Mesothelial cell of epicardium (in vitro differentiated cells): ENCODE results near the gene IL17RC. TPM values are rescaled to one million over a fixed set of nuclear protein-coding genes. Genes with fewer than 3 reads are reported as not detected.

ENCODE experiments used
- DNase-seq, 2 experiments: peaks; one replicate each; pipeline ENCODE4 v3.0.0; 2021; ENCODE audit warnings: low spot score in 2 of 2; ENCODE audit not compliant: unreplicated experiment in 2 of 2
- H3K27ac Mint-ChIP-seq: 2 replicates; pipeline ENCODE4 v1.8.0; 2021; ENCODE audit warnings: mixed read lengths
- H3K27me3 Mint-ChIP-seq: 2 replicates; pipeline ENCODE4 v1.8.0; 2021; ENCODE audit warnings: low read depth, mixed read lengths
- H3K36me3 Mint-ChIP-seq: 2 replicates; pipeline ENCODE4 v1.8.0; 2021; ENCODE audit warnings: mixed read lengths
- H3K4me1 Mint-ChIP-seq: 2 replicates; pipeline ENCODE4 v1.8.0; 2021; ENCODE audit warnings: mixed read lengths
- H3K4me3 Mint-ChIP-seq: 2 replicates; pipeline ENCODE4 v1.8.0; 2021; ENCODE audit warnings: mild to moderate bottlenecking, moderate library complexity, mixed read lengths
- H3K9me3 Mint-ChIP-seq: 2 replicates; pipeline ENCODE4 v1.8.0; 2021; ENCODE audit warnings: mixed read lengths
- CTCF ChIP-seq: fragments of 200-600 bp; sonication (generic); IDR thresholded peaks from one replicate; pipeline ENCODE4 v1.5.0; 2021; ENCODE audit warnings: antibody characterized with exemption; ENCODE audit not compliant: unreplicated experiment
- total RNA-seq: library from RNA; stranded (reverse); gene quantifications from 3 replicates; pipeline ENCODE4 v1.2.1, GENCODE V29; 2021

The IL17RC gene
- total RNA-seq, 1 donor from 2014 or later = 30.2 TPM

DNA sequence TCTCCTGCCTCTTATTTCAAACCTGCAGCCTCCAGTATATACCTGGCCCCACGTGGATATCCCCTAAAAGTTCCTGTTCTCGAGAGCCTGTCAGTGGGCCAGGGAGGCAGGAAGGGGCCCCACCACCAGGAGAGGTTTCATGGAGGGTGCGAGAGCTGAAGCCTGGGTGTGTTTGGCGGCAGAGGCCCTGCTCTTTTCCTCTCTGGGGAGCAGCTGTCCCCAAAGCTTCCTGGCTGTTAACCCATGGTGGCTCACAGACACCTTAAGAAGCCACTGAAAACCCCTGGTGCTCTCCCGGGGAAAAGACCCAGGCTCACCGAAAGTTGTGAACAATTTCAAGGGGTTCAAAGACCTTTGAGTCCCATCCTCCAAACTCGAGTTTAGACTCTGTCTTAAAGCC, 34.2 kb downstream of the IL17RC start:
- Mint-ChIP-seq H3K27ac (no peak overlapping the region), H3K27me3 (no peaks in the 10 kb centered on the region), H3K9me3 (no peaks in the 10 kb centered on the region), H3K4me3 (peak overlapping the region; percentile 75), H3K4me1 (peaks cover 16% of the 10 kb centered on the region), H3K36me3 (no peaks in the 10 kb centered on the region)
- DNase-seq = no peak
- no peak for TF ChIP-seq CTCF

DNA sequence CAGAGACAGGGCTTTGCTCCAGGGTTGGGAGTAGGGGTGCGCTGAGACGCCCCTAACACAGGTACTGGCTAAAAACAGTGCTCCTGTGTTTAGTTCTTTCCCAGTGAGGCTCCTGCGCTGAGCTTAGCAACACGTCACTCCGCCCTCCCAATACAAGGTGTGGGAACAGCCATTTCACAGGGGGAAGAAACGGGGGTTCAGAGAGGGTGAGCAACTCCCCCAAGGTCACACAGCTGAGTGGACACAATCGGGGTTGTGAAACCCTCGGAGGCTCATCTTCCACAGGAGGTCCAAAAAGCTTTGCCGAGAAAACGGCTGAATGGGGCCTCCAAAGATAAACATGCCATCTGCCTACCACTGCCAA, 34.7 kb downstream of the IL17RC start:
- Mint-ChIP-seq H3K27ac (no peak overlapping the region), H3K4me1 (peaks cover 14% of the 10 kb centered on the region), H3K27me3 (no peaks in the 10 kb centered on the region), H3K4me3 (peak overlapping the region; percentile 75), H3K9me3 (no peaks in the 10 kb centered on the region), H3K36me3 (no peaks in the 10 kb centered on the region)
- no peak for TF ChIP-seq CTCF
- DNase-seq = no peak

GRCh38 chr3:9951962-9952805, 35.3 kb downstream of the IL17RC start, which contains the start of gene PRRT3:
Gene PRRT3, minus strand, starts transcription at chr3:9952408. Its CDS starts 2,293 bp downstream, at chr3:9950115.
- Mint-ChIP-seq H3K4me1 (peaks cover 15% of the 10 kb centered on the region), H3K27me3 (no peaks in the 10 kb centered on the region), H3K27ac (no peak within 1 kb of the TSS), H3K4me3 (peak within 1 kb of the TSS; percentile 75), H3K36me3 (no peaks in the 10 kb centered on the region), H3K9me3 (no peaks in the 10 kb centered on the region)
- DNase-seq = peak in 1 of 2 experiments; percentile 55
- no peak for TF ChIP-seq CTCF

- Mint-ChIP-seq H3K27ac (no peak overlapping the region), H3K4me3 (no peak overlapping the region), H3K36me3 (no peaks in the 10 kb centered on the region), H3K9me3 (no peaks in the 10 kb centered on the region), H3K27me3 (no peaks in the 10 kb centered on the region), H3K4me1 (peaks cover 15% of the 10 kb centered on the region)
- TF ChIP-seq CTCF = no peak
- DNase-seq = no peak
Measured at GRCh38 chr3:9955067-9955502, 38.2 kb downstream of the IL17RC start.

DNA sequence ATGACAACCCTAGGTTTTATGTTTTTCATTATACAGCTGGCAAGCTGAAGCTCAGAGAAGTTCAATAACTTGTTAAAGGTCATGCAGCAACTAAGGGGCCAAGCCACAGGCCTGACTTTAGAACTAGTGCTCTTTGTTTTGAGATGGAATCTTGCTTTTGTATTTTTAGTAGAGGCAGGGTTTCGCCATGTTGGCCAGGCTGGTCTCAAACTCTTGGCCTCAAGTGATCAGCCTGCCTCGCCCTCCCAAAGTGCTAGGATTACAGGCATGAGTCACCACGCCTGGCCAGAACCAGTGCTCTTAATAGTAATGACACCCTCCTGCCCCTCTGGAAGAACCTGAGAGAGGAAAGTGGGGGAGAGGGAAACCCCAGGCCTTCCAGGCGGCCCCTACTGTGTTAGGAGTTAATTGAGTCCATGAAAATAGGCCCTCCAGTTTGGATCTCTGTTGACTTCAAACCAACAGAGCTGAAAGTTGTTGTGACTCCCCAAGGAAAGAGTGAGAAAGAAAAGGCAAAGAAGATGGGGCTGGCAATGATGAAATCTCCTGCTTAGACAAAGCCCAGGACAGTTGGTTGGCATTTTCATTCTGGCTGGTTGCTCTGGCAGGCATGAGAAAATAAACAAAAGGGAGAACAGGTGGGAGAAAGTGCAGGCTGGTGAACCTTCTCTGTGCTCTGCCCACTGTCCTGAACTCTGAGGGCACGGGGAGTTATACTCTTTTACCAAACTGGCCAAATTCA, 38.9 kb downstream of the IL17RC start:
- Mint-ChIP-seq H3K27ac (no peak overlapping the region), H3K36me3 (no peaks in the 10 kb centered on the region), H3K27me3 (no peaks in the 10 kb centered on the region), H3K9me3 (no peaks in the 10 kb centered on the region), H3K4me1 (peaks cover 15% of the 10 kb centered on the region), H3K4me3 (no peak overlapping the region)
- no peak for DNase-seq
- TF ChIP-seq CTCF = no peak
